Lung (tissue), 12 donors: ENCODE measurements around the gene ARMC3. TPM values are rescaled to one million over a fixed set of nuclear protein-coding genes. Genes with fewer than 3 reads are reported as not detected.
"Not testable (repeated sequence)": the region's sequence is repeated elsewhere in the genome, so short reads cannot be mapped to it uniquely, and the experiment has no call there.

Experiments used
- ATAC-seq: fragments of 200-7000 bp; cut with Tn5 transposase; one replicate; pipeline ENCODE4 v1.9.1; 2020; ENCODE audit warnings: moderate number of reproducible peaks; ENCODE audit not compliant: insufficient read depth, low FRiP score
- DNase-seq, 3 donors: peaks; one replicate each; pipeline ENCODE4 v3.0.0-alpha.2; 2013 to 2017
- H3K27ac ChIP-seq, 2 donors: one replicate each; pipeline ENCODE4 v1.5.1; 2013; ENCODE audit warnings: mild to moderate bottlenecking in 2 of 2, moderate library complexity in 2 of 2, control low read depth in 1 of 2, inconsistent platforms in 1 of 2, low read depth in 1 of 2, low read length in 1 of 2
- H3K27me3 ChIP-seq, 3 donors: one replicate each; pipeline ENCODE4 v1.5.1; 2013; ENCODE audit warnings: low read length in 2 of 3; ENCODE audit not compliant: control insufficient read depth in 3 of 3, insufficient read depth in 3 of 3
- H3K36me3 ChIP-seq, 4 donors: one replicate each; pipeline ENCODE4 v1.5.1; 2013; ENCODE audit warnings: low read length in 4 of 4, mild to moderate bottlenecking in 1 of 4, moderate library complexity in 1 of 4; ENCODE audit not compliant: control insufficient read depth in 4 of 4, insufficient read depth in 4 of 4
- H3K4me1 ChIP-seq, 5 donors: one replicate each; pipeline ENCODE4 v1.5.1; 2013; ENCODE audit warnings: low read length in 5 of 5, mild to moderate bottlenecking in 2 of 5, moderate library complexity in 1 of 5; ENCODE audit not compliant: control insufficient read depth in 5 of 5, insufficient read depth in 5 of 5
- H3K4me3 ChIP-seq: one replicate; pipeline ENCODE4 v1.5.1; 2013; ENCODE audit warnings: mild to moderate bottlenecking, control low read depth, moderate library complexity
- H3K9ac ChIP-seq, 2 donors: one replicate each; pipeline ENCODE4 v1.5.1; 2013; ENCODE audit warnings: low read length in 2 of 2, control low read depth in 1 of 2; ENCODE audit not compliant: insufficient read depth in 1 of 2
- H3K9me3 ChIP-seq, 4 donors: one replicate each; pipeline ENCODE4 v1.5.1; 2013; ENCODE audit warnings: low read length in 3 of 4, mild to moderate bottlenecking in 1 of 4, moderate library complexity in 1 of 4; ENCODE audit not compliant: control insufficient read depth in 4 of 4, insufficient read depth in 3 of 4
- CTCF ChIP-seq: IDR thresholded peaks from 2 replicates; pipeline ENCODE4 v1.5.1; 2012; ENCODE audit warnings: mild to moderate bottlenecking; ENCODE audit errors: control extremely low read depth, extremely low read depth
- WGBS, 2 donors: extraction: QIAGEN DNeasy Blood & Tissue Kit; methylation state at CpG; one replicate each; pipeline ENCODE4 v1.1.7; 2013; 5-methylcytosine and 5-hydroxymethylcytosine counted together
- polyA plus RNA-seq, 2 donors: library from polyadenylated mRNA; stranded (reverse); fragments of 200-250 nt; gene quantifications; one replicate each; pipeline ENCODE4 v1.2.1, GENCODE V29; 2013
- total RNA-seq, 2 donors: library from RNA; depleted of rRNA in 1 of 2; stranded (reverse); fragments of >200 nt in 1 of 2; gene quantifications; one replicate each; pipeline ENCODE4 v1.2.1, GENCODE V29; 2014 to 2021
- donor health status: control.
- donor health status: control.
- donor health status: Bipolar disorder and iron deficiency.
- donor health status: healthy.
- donor health status: DM: yes; HTN: yes; CAD: no.

The ARMC3 gene
- total and polyA plus RNA-seq, 4 donors: 4.0 to 32.8 (median 13.2) TPM

GRCh38 chr10:23063045-23063972 lies 135.5 kb downstream of the ARMC3 start:
- ATAC-seq: no peak
- no peak overlapping the region for H3K4me3 ChIP-seq
- TF ChIP-seq CTCF: no peak
- H3K4me1 ChIP-seq: peaks cover 2 to 17% (median 3%) of the 10 kb centered on the region in 5 donors
- no peaks in the 10 kb centered on the region for H3K27me3 ChIP-seq
- H3K9me3 ChIP-seq: peaks cover 0 to 2% (median 0%) of the 10 kb centered on the region in 4 donors
- no peaks in the 10 kb centered on the region for H3K36me3 ChIP-seq
- peak overlapping the region in 1 of 2 donors; percentile 60 for H3K9ac ChIP-seq
- DNase-seq: peak; percentile 44 to 53 (median 48)
- 74 to 80% methylated on average over 20 of the region's 20 CpGs for WGBS, 2 donors
- H3K27ac ChIP-seq: no peak overlapping the region

GRCh38 chr10:23063973-23064812 lies 136.3 kb downstream of the ARMC3 start:
- ATAC-seq (no peak), DNase-seq (no peak)
- 88 to 90% methylated on average over 20 of the region's 20 CpGs for WGBS, 2 donors
- Histone ChIP-seq H3K9me3 (peaks cover 0 to 2% (median 0%) of the 10 kb centered on the region in 4 donors), H3K27ac (no peak overlapping the region), H3K4me3 (no peak overlapping the region), H3K9ac (no peak overlapping the region), H3K27me3 (no peaks in the 10 kb centered on the region), H3K4me1 (peaks cover 2 to 17% (median 3%) of the 10 kb centered on the region in 5 donors), H3K36me3 (no peaks in the 10 kb centered on the region)
- no peak for TF ChIP-seq CTCF

- not testable (repeated sequence) for H3K4me3 ChIP-seq, H3K9ac ChIP-seq, DNase-seq, H3K9me3 ChIP-seq, H3K27me3 ChIP-seq, ATAC-seq, H3K36me3 ChIP-seq, H3K27ac ChIP-seq
- WGBS, 2 donors: 95 to 100% methylated on average over 2 of the region's 2 CpGs
- H3K4me1 ChIP-seq: peaks cover 2 to 17% (median 3%) of the 10 kb centered on the region in 5 donors
Measured at GRCh38 chr10:23064813-23065114, 136.9 kb downstream of the ARMC3 start.
